HepG2 (cell line): ENCODE data around the gene STEAP2. TPM values are rescaled to one million over a fixed set of nuclear protein-coding genes. Genes with fewer than 3 reads are reported as not detected.

Experiments
- ASH2L ChIP-seq: fragments of 300-600, 200-600 bp; sonication (generic); IDR thresholded peaks from 2 replicates; pipeline ENCODE4 v1.7.0; 2017; ENCODE audit warnings: low read depth, mild to moderate bottlenecking, moderate library complexity, mixed read lengths, low read length; ENCODE audit not compliant: insufficient read length
- BCL6 ChIP-seq: IDR thresholded peaks from 2 replicates; pipeline ENCODE4 v1.6.1; 2016; ENCODE audit warnings: missing genetic modification reagents, missing compliant biosample characterization
- PPARG ChIP-seq: conservative IDR thresholded peaks from 2 replicates; pipeline ENCODE4 v1.6.1; 2016; ENCODE audit warnings: missing biosample characterization, missing genetic modification reagents
- ZNF292 ChIP-seq: sonication (generic); formaldehyde crosslinking; IDR thresholded peaks from 2 replicates; pipeline ENCODE4 v1.8.1; 2022; ENCODE audit warnings: mild to moderate bottlenecking, low read depth, missing genetic modification reagents, borderline replicate concordance
- ZNF652 ChIP-seq: IDR thresholded peaks from 2 replicates; pipeline ENCODE4 v1.6.1; 2016; ENCODE audit warnings: low read depth, borderline replicate concordance
- ZNF746 ChIP-seq: sonication (generic); formaldehyde crosslinking; IDR thresholded peaks from 2 replicates; pipeline ENCODE4 v1.8.0; 2022; ENCODE audit warnings: mild to moderate bottlenecking, missing genetic modification reagents
- polyA plus RNA-seq, 8 experiments: library from polyadenylated mRNA; depleted of rRNA in 3 of 8; stranded (reverse) in 7 of 8; unstranded in 1 of 8; fragments of >200 nt; fragmentation: Illumina TruSeq in 4 of 8; extraction: Trizol in 4 of 8; gene quantifications; 2 replicates each; pipeline versions ENCODE4 v1.2.1 to v1.2.3, GENCODE V29; 2011 to 2016; ENCODE audit warnings: low read depth in 4 of 8, missing spikeins in 1 of 8, mixed read lengths in 1 of 8; ENCODE audit not compliant: insufficient read depth in 1 of 8
- total RNA-seq, 5 experiments: library from RNA; depleted of rRNA; stranded (reverse); fragments of >200 nt; fragmentation: Illumina TruSeq; extraction: Trizol; gene quantifications; 2 replicates each; pipeline ENCODE4 v1.2.3, GENCODE V29; 2016; ENCODE audit warnings: low read depth in 1 of 5
- TF ChIP-seq, protein P1 (sequence below): sonication (generic); formaldehyde crosslinking; IDR thresholded peaks from 2 replicates; pipeline ENCODE4 v1.5.0; 2020; ENCODE audit warnings: missing genetic modification reagents
- TF ChIP-seq, protein P2 (sequence below): sonication (generic); formaldehyde crosslinking; IDR thresholded peaks from 2 replicates; pipeline ENCODE4 v1.5.0; 2020; ENCODE audit warnings: missing genetic modification reagents
- TF ChIP-seq, protein P3 (sequence below): sonication (generic); formaldehyde crosslinking; conservative IDR thresholded peaks from 2 replicates; pipeline ENCODE4 v1.8.0; 2022; ENCODE audit warnings: low read depth, missing genetic modification reagents
- TF ChIP-seq, protein P4 (sequence below): sonication (generic); formaldehyde crosslinking; IDR thresholded peaks from 2 replicates; pipeline ENCODE4 v1.4.0; 2020; ENCODE audit warnings: mild to moderate bottlenecking, missing genetic modification reagents, borderline replicate concordance
- TF ChIP-seq, protein P5 (sequence below): sonication (generic); formaldehyde crosslinking; IDR thresholded peaks from 2 replicates; pipeline ENCODE4 v1.4.0; 2020; ENCODE audit warnings: mild to moderate bottlenecking, missing genetic modification reagents
- TF ChIP-seq, protein P6 (sequence below): sonication (generic); formaldehyde crosslinking; IDR thresholded peaks from 2 replicates; pipeline ENCODE4 v1.5.0; 2020; ENCODE audit warnings: missing genetic modification reagents

Gene STEAP2
- total and polyA plus RNA-seq, 2 of the 13 experiments (the other 11 are each of a cell fraction or from before 2014, with no cell fraction given) = 4.3 to 4.4 TPM

DNA sequence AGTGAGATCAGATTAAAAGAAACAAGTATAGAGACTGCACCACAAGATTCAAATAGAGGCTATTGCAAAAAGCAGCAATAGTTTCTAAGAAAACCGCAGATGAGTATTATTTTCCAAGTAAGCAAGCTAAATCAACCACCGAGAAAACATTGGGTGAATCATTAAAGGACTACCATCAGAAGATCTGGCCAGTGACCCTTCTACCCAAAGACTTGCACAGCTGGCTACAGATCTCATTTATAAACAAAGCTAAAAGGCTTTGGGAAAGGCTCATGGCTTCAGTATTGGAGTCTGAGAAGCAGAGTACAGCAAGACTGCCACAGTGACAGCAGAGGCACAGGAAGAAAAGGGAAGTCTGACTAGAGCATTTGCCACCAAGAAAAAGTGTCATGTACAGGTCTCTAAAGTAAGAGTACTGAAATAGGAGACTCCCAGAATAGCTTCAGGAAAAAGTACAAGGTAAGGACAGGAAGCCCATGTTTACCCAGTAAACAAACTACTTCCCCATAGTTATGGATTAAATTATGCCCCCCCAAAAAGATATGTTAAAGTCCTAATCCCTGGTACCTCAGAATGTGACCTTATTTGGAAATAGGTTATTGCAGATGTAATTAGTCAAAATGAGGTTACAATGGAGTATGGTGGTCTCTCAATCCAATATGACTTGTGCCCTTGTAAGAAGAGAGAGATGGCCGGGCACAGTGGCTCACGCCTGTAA is 38.3 kb upstream of the STEAP2 start (continued):
- TF ChIP-seq PPARG (CRISPR knock-in tag) (peak; percentile 70), ASH2L (peak; percentile 66), ZNF652 (peak; percentile 14; the same call in 1 of the 2 replicates), BCL6 (CRISPR knock-in tag) (peak; percentile 70), ZNF746 (no peak), ZNF292 (CRISPR knock-in tag) (peak; percentile 57; the same call in 1 of the 2 replicates)
- TF ChIP-seq, protein P1, sequence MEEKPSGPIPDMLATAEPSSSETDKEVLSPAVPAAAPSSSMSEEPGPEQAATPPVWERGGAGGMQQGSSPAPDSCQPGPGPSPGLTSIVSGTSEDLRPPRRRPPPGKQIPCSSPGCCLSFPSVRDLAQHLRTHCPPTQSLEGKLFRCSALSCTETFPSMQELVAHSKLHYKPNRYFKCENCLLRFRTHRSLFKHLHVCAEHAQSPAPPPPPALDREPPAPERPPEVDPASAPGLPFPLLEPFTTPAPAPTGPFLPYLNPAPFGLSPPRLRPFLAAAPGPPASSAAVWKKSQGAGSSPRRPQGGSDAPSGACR (CRISPR knock-in tag) = no peak
- TF ChIP-seq, protein P2, sequence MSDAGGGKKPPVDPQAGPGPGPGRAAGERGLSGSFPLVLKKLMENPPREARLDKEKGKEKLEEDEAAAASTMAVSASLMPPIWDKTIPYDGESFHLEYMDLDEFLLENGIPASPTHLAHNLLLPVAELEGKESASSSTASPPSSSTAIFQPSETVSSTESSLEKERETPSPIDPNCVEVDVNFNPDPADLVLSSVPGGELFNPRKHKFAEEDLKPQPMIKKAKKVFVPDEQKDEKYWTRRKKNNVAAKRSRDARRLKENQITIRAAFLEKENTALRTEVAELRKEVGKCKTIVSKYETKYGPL (CRISPR knock-in tag) = no peak
- TF ChIP-seq, protein P3, sequence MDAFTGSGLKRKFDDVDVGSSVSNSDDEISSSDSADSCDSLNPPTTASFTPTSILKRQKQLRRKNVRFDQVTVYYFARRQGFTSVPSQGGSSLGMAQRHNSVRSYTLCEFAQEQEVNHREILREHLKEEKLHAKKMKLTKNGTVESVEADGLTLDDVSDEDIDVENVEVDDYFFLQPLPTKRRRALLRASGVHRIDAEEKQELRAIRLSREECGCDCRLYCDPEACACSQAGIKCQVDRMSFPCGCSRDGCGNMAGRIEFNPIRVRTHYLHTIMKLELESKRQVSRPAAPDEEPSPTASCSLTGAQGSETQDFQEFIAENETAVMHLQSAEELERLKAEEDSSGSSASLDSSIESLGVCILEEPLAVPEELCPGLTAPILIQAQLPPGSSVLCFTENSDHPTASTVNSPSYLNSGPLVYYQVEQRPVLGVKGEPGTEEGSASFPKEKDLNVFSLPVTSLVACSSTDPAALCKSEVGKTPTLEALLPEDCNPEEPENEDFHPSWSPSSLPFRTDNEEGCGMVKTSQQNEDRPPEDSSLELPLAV = no peak
- TF ChIP-seq, protein P4, sequence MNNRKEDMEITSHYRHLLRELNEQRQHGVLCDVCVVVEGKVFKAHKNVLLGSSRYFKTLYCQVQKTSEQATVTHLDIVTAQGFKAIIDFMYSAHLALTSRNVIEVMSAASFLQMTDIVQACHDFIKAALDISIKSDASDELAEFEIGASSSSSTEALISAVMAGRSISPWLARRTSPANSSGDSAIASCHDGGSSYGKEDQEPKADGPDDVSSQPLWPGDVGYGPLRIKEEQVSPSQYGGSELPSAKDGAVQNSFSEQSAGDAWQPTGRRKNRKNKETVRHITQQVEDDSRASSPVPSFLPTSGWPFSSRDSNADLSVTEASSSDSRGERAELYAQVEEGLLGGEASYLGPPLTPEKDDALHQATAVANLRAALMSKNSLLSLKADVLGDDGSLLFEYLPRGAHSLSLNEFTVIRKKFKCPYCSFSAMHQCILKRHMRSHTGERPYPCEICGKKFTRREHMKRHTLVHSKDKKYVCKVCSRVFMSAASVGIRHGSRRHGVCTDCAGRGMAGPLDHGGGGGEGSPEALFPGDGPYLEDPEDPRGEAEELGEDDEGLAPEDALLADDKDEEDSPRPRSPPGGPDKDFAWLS (CRISPR knock-in tag) = no peak
- TF ChIP-seq, protein P5, sequence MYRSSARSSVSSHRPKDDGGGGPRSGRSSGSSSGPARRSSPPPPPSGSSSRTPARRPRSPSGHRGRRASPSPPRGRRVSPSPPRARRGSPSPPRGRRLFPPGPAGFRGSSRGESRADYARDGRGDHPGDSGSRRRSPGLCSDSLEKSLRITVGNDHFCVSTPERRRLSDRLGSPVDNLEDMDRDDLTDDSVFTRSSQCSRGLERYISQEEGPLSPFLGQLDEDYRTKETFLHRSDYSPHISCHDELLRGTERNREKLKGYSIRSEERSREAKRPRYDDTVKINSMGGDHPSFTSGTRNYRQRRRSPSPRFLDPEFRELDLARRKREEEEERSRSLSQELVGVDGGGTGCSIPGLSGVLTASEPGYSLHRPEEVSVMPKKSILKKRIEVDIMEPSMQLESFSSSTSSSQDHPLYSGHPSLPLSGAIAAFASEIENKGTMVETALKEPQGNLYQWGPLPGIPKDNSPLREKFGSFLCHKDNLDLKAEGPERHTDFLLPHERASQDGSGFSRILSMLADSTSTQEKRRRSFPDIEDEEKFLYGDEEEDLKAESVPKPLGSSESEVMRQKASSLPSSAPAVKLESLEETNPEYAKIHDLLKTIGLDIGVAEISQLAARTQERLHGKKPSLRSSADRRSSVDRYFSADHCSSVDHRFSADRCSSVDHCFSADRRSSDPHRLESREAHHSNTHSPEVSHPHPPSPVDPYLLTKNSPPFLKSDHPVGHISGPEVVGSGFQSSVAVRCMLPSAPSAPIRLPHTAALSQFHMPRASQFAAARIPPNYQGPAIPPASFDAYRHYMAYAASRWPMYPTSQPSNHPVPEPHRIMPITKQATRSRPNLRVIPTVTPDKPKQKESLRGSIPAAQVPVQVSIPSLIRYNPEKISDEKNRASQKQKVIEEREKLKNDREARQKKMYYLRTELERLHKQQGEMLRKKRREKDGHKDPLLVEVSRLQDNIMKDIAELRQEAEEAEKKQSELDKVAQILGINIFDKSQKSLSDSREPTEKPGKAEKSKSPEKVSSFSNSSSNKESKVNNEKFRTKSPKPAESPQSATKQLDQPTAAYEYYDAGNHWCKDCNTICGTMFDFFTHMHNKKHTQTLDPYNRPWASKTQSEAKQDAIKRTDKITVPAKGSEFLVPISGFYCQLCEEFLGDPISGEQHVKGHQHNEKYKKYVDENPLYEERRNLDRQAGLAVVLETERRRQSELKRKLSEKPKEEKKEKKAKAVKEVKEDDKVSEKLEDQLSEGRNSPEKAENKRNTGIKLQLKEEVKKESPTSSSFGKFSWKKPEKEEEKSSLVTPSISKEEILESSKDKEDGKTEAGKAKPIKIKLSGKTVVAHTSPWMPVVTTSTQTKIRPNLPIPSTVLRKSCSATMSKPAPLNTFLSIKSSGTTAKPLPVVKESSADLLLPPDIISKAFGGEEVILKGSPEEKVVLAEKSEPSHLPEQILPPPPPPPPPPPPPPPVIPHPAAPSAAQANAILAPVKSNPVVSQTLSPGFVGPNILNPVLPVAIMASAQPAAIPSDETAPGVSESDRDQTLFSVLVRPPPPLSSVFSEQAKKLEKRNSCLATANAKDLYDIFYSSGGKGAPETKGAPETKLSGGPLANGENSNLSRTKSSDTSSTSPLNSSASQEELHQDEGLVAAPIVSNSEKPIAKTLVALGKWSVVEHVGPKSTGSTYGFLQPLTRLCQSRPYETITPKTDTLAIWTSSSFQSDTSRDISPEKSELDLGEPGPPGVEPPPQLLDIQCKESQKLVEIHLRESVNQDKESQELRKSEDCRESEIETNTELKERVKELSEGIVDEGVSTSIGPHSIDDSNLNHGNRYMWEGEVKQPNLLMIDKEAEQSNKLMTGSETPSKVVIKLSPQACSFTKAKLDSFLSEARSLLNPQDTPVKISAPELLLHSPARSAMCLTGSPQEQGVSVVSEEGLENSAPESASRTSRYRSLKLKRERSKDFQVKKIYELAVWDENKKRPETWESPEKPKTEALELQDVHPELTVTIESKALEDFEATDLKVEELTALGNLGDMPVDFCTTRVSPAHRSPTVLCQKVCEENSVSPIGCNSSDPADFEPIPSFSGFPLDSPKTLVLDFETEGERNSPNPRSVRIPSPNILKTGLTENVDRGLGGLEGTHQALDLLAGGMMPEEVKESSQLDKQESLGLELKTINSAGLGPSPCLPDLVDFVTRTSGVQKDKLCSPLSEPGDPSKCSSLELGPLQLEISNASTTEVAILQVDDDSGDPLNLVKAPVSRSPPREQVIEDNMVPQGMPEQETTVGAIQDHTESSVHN (CRISPR knock-in tag) = no peak
- TF ChIP-seq, protein P6, sequence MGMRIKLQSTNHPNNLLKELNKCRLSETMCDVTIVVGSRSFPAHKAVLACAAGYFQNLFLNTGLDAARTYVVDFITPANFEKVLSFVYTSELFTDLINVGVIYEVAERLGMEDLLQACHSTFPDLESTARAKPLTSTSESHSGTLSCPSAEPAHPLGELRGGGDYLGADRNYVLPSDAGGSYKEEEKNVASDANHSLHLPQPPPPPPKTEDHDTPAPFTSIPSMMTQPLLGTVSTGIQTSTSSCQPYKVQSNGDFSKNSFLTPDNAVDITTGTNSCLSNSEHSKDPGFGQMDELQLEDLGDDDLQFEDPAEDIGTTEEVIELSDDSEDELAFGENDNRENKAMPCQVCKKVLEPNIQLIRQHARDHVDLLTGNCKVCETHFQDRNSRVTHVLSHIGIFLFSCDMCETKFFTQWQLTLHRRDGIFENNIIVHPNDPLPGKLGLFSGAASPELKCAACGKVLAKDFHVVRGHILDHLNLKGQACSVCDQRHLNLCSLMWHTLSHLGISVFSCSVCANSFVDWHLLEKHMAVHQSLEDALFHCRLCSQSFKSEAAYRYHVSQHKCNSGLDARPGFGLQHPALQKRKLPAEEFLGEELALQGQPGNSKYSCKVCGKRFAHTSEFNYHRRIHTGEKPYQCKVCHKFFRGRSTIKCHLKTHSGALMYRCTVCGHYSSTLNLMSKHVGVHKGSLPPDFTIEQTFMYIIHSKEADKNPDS (CRISPR knock-in tag) = 0 out of 2 replicates have a peak, but pooled peaks have one; percentile 35
